Fibroblast of lung (primary cell): ENCODE data around the gene KCTD3.

Source experiments
- CTCF ChIP-seq, 2 donors: IDR thresholded peaks in 1 of 2; conservative IDR thresholded peaks in 1 of 2; 1 replicate in 1 of 2; 2 replicates in 1 of 2; pipeline ENCODE4 v1.5.1; 2011 to 2012; ENCODE audit warnings: low read length in 2 of 2, control low read depth in 1 of 2, inconsistent platforms in 1 of 2, low read depth in 1 of 2, mild to moderate bottlenecking in 1 of 2
- EZH2 ChIP-seq: IDR thresholded peaks from 2 replicates; pipeline ENCODE4 v1.5.1; 2012; ENCODE audit warnings: low read length, control low read depth, mild to moderate bottlenecking; ENCODE audit errors: missing control alignments

GRCh38 chr1:215545096-215545495 is 22.0 kb upstream of the KCTD3 start:
- TF ChIP-seq CTCF (conservative IDR thresholded peaks at IDR 0.05 in 1 of 2, IDR thresholded peaks at IDR 0.05 in 1 of 2; ENCODE audit: low read depth in 1 of 2, low read length in 2 of 2) (no peak), EZH2 (no peak)
